Activated naive CD4-positive, alpha-beta T cell treated with anti-CD3 and anti-CD28 coated beads, Interleukin-2, amount 50 U/mL, for 72 hours (primary cell): ENCODE measurements around the gene FOXO1. TPM values are rescaled to one million over a fixed set of nuclear protein-coding genes. Genes with fewer than 3 reads are reported as not detected.
A peak's percentile ranks its signal among the peaks of the same experiment; 100 is the strongest.

ENCODE experiments used
- ATAC-seq, 2 donors: fragments of 150-1000 bp; cut with Tn5 transposase; 2 replicates each; pipeline ENCODE4 v1.10.0; 2021; ENCODE audit warnings: mild to moderate bottlenecking in 2 of 2, moderate library complexity in 2 of 2
- DNase-seq, 2 donors: peaks; one replicate each; pipeline ENCODE4 v3.0.0; 2021 to 2022; ENCODE audit warnings: low spot score in 2 of 2
- H3K27ac Mint-ChIP-seq, 2 donors: one replicate each; pipeline ENCODE4 v1.8.0; 2022; ENCODE audit warnings: mild to moderate bottlenecking in 2 of 2, mixed read lengths in 2 of 2
- H3K36me3 Mint-ChIP-seq, 2 donors: one replicate each; pipeline ENCODE4 v1.8.0; 2022; ENCODE audit warnings: mixed read lengths in 2 of 2
- H3K9me3 Mint-ChIP-seq, 2 donors: one replicate each; pipeline ENCODE4 v1.8.0; 2022; ENCODE audit warnings: mixed read lengths in 2 of 2
- total RNA-seq, 2 donors: library from RNA; stranded (reverse); gene quantifications; one replicate each; pipeline ENCODE4 v1.2.3, GENCODE V29; 2022

The FOXO1 gene
- total RNA-seq, 2 donors from 2014 or later, result 40.4 to 57.8 TPM

DNA sequence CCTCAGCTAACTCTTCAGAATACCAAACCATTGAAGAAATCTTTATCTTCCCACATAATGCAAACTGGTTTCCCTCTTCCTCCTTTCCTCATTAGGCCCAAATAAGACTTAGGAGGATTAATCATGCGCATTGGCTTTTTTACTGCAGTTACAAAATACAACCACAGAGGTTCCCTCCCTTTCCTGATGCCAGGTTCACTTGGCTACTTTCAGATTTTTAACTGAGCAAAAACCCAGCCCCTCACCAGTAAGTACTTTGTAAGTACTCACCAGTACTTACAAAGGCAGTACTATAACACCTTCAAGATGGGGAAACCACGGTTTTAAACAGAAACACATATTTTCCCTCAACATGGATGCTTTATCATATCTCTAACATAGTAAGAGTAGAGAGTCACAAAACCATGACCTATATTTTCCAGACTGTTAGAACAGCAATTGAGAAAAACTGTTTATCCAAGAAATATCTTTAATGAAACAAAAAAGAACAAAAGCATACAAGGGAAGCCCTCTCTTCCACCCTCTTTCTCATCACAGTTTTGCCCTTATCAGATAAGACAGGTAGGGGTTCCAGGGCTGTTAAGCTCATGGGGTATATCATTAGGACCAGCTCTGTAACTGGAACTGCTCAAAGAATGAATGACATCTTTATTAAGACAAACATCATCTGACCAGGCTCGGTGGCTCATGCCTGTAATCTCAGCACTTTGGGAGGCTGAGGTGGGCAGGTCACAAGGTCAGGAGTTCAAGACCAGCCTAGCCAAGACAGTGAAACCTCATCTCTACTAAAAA, 12.7 kb downstream of the FOXO1 start:
- Mint-ChIP-seq H3K27ac (peak overlapping the region; percentile 87 to 92), H3K36me3 (peaks cover 7 to 56% of the 10 kb centered on the region in 2 donors), H3K9me3 (peaks cover 3 to 19% of the 10 kb centered on the region in 2 donors)
- peak; percentile 86 to 93 for ATAC-seq
- no peak for DNase-seq

DNA sequence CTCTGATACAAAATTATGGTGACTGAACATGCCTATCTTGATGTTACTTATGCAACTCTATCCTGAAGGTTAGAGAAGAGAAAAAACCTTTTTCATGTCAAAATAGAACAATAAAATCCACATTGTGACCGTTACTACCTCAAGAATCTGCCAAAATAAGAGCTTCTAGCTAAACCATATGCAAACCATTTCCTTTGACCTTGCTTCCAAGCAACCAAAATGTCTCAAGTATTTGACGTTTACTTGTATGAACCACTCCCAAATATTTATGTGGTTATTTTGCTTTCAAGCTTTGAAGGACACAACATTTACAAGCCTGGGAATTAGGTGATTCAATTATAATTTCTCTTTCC, 13.9 kb downstream of the FOXO1 start:
- Mint-ChIP-seq H3K36me3 (peaks cover 0 to 45% of the 10 kb centered on the region in 2 donors), H3K9me3 (peaks cover 0 to 7% of the 10 kb centered on the region in 2 donors), H3K27ac (peak overlapping the region; percentile 87 to 92)
- DNase-seq (no peak), ATAC-seq (no peak)

DNA sequence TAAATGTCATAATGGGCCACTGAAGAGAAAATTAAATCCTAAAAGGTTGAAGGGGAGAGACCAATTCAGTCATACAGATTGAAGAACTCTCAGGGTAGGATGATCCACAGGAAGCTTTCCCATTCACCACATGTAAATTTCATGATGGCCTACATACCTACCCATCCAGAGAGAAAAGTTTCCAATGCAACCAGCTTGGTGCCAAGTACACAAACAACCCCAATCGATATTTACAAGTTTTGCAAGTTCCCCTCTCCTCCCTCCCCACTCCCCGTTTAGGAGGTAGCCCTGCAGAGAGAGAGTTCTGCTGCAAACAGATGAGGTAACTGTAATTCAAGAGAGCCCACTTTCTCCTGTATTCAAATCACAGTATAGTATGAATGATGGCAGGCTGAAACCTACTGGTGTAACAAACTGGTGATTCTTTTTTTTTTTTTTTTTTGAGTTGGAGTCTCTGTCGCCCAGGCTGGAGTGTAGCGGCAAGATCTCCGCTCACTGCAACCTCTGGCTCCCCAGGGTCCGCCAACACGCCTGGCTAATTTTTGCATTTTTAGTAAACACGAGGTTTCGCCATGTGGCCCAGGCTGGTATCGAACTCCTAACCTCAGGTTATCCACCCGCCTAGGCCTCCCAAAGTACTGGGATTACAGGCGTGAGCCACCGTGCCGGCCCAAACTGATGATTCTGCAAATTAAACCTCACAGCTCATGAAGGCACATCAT, 14.4 kb downstream of the FOXO1 start:
- Mint-ChIP-seq H3K9me3 (peaks cover 0 to 4% of the 10 kb centered on the region in 2 donors), H3K27ac (peak overlapping the region; percentile 87 to 92), H3K36me3 (peaks cover 0 to 39% of the 10 kb centered on the region in 2 donors)
- DNase-seq, result no peak
- ATAC-seq, result no peak

DNA sequence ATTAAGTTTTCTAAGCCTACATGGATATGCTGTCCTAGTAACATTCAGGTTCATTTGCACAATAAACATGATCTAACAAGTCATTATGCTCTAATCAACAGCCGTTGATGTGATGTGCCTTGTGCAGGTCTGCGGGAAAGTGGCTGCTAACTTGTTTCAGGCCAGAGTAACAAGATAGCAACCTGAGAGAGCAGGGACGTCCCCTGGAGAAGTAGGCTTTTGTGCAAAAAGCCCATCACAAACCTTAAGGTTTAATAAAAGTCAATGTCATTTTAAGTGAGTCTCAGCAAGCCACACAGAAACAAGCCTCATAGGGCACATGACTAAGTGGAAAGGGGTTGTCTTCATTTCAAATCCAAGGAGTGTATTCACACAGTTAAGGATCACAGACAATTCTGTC, 17.6 kb downstream of the FOXO1 start:
- H3K36me3 Mint-ChIP-seq, result peaks cover 0 to 39% of the 10 kb centered on the region in 2 donors
- peak overlapping the region in 1 of 2 donors; percentile 69 for H3K27ac Mint-ChIP-seq
- ATAC-seq (peak in 1 of 2 donors; percentile 43), DNase-seq (no peak)
- H3K9me3 Mint-ChIP-seq, result peaks cover 0 to 4% of the 10 kb centered on the region in 2 donors

DNA sequence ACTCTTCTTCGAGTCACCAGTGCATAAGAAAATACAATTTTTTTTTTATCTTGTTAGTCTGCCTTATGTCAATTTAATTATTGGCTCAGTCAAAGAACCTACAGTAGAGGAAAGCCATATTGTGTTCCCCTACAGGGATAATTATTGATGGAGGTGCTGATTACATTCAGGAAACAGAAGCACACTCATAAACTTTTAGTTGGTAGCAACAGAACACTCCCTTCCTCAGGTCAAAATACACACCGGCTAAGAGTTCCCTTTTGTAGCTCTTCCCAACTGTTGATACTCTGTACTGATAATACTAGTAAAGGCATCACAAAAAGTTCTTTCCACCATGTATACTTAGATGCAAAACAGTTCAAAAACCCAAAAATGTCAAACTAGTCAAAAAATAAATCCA, 18.4 kb downstream of the FOXO1 start:
- ATAC-seq (no peak), DNase-seq (no peak)
- Mint-ChIP-seq H3K27ac (peak overlapping the region; percentile 29 to 73), H3K36me3 (peaks cover 0 to 33% of the 10 kb centered on the region in 2 donors), H3K9me3 (peaks cover 0 to 4% of the 10 kb centered on the region in 2 donors)

DNA sequence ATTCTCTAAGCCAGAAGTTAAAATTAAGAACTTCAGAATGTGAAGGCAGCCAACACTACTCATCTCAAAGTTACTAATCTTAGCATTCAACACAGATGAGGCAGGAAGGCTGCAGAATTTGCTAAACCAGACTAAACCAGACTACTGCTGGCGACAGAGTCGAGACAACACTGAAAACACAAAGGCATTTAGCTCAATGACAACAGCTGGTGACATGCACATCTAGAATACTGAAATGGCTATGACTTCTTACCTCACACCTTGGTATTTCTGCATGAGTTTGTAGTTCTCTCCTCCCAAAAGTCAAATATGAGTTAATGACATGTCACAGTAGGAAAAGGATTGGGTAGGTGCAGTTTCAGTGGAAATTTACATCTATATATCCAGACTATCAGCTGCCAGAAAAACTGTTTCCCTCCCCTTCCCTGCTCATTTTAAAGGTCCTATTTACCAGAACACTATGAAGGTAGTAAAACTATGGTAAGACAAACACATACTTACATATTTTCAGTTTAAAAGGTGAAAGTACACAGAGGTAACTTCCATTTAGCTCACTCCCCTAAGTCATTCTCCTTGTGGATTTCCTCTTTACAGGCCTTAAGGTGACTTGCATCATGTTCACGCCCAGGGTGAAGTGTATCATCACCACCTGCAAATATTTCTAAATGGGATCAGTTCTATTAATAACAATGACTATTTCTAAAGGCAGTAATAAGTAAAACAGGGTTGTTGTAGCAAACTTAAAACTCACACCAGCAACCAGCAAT, 21.4 kb downstream of the FOXO1 start:
- H3K36me3 Mint-ChIP-seq, result peaks cover 0 to 22% of the 10 kb centered on the region in 2 donors
- H3K9me3 Mint-ChIP-seq, result no peaks in the 10 kb centered on the region
- peak overlapping the region; percentile 73 to 97 for H3K27ac Mint-ChIP-seq
- DNase-seq (no peak), ATAC-seq (peak; percentile 73 to 80)

DNA sequence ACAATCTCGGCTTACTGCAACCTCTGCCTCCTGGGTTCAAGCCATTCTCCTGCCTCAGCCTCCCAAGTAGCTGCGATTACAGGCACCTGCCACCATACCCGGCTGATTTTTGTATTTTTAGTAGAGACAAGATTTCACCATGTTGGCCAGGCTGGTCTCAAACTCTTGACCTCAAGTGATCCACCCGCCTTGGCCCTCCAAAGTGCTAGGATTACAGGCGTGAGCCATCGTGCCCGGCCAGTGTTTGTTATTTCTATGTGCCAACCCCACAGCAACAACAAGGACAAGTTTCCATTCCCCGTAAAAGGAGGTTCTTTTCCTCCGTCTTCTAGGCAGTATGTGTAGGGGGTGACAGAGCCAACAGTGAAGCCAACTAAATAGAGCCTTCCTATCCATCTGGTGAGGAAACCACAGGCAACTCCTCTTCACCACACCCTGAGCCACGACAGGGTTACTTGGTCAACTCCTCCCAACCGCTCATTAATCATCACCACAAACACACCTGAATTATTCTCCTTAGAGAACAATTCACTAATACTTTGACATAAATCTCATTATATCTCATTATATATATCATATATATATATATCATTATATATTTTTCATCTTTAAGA, 25.5 kb downstream of the FOXO1 start:
- peak in 1 of 2 donors; percentile 50 for ATAC-seq
- no peak for DNase-seq
- no peaks in the 10 kb centered on the region for H3K9me3 Mint-ChIP-seq
- H3K27ac Mint-ChIP-seq, result peak overlapping the region; percentile 60 to 85
- peaks cover 0 to 36% of the 10 kb centered on the region in 2 donors for H3K36me3 Mint-ChIP-seq

DNA sequence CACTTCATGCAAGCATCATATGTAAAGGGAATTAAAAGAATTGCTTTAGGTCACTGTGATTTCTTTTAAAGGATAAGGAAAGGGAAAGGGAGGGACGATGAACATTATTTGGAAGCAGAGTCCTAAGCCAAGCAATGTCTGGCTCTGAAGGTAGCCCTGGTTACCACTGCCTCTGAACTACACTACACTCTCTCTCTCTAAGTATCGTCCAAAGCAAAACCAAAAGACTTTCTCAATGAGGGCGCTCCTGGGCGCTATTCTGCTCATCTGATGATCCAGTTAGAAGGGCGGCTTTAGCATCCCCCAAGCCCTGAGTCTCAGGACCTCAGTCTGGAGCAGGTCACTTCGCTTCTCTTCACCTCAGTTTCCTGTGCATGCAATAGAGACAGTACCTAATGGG, 26.2 kb downstream of the FOXO1 start:
- no peak for DNase-seq
- ATAC-seq, result no peak
- Mint-ChIP-seq H3K36me3 (peaks cover 0 to 31% of the 10 kb centered on the region in 2 donors), H3K27ac (peak overlapping the region in 1 of 2 donors; percentile 81), H3K9me3 (no peaks in the 10 kb centered on the region)

DNA sequence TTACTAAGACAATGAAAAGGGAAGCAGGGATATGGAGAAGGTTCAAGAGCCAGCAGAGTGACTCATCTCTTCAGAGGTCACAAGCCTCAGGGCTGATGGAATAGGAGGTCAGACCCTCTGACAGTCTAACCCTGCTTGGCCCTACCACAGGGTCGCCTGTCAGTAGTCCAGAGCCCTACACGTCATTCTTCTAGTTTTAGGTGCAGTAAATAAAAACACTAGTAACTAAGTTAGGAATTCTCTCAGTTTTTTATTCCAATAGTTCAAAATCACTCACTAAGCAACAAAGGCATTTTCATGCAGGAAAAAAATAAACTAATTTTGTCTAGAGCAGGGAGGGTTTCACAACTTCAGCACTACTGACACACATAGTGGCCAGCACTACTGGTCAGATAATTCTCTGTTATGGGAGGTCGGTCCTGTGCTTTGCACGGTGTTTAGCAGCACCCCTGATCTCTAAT, 27.2 kb downstream of the FOXO1 start:
- Mint-ChIP-seq H3K36me3 (peaks cover 0 to 27% of the 10 kb centered on the region in 2 donors), H3K27ac (peak overlapping the region; percentile 70 to 81), H3K9me3 (no peaks in the 10 kb centered on the region)
- DNase-seq (no peak), ATAC-seq (peak in 1 of 2 donors; percentile 71)

DNA sequence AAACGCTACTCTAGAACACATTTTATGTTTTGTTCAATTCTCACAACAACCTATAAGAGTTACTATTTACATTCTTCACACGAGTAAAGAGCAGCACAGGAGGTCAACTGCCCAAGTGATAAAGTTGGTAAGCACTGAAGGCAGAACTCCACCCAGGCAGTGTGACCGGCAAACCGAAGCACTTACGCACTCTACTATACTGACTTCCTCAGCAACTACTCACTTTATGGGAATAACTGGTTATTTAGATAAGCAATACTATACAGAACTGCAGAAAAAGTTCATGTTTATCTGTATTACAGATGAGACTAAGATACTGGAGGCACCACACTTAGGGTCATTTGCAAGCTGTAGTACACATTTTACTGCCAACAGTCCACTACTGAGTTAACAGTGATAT, 28.8 kb downstream of the FOXO1 start:
- DNase-seq, result no peak
- no peaks in the 10 kb centered on the region for H3K9me3 Mint-ChIP-seq
- ATAC-seq, result no peak
- peak overlapping the region in 1 of 2 donors; percentile 20 for H3K27ac Mint-ChIP-seq
- H3K36me3 Mint-ChIP-seq, result peaks cover 0 to 33% of the 10 kb centered on the region in 2 donors

DNA sequence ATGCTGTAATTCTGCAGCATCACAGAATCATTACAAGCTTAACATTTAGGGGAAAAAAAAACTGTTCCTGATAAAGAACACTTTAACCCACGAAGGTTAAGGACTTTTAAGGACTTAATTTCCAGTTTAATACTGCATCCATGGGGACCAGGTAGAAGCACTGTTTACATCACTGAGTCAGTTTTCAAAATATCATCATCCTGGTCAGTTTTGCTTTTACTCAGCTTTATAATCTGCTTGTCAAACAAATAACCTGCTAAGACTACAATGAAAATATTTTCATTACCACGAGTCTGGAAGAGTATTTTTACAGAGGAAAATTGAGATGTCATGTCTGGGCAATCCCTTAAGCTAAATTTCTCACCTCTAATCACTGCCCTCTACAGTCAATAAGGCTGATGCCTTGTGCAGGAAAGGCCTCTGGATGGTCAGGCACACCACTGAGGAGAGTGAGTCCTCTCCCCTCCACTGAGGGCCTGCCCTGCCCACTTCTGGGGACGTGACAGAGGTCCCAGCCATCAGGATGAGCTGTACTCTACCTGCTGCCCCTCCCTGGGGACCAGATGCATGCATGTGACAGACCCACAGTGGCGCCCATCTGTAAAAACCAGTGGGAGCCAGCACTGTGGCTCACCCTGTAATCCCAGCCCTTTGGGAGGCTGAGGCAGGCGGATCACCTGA, 31.0 kb downstream of the FOXO1 start:
- DNase-seq (no peak), ATAC-seq (peak; percentile 54 to 65)
- H3K9me3 Mint-ChIP-seq, result no peaks in the 10 kb centered on the region
- peaks cover 6 to 46% of the 10 kb centered on the region in 2 donors for H3K36me3 Mint-ChIP-seq
- H3K27ac Mint-ChIP-seq, result peak overlapping the region; percentile 78 to 92

DNA sequence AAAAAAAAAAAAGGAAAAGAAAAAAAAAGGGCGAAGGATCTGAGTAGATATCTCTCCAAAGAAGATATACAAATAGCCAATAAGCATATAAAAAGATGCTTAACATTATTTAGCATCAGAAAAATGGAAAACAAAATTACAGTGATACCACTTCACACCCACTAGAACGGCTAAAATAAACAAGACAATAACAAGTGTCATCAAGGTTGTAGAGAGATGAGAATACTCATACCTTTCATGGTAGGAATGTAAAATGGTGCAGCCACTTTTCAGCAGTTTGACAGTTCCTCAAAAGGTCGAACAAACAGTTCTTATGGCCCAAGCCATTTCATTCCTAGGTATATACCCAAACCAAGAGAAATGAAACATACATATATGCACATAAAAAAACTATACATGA, 33.5 kb downstream of the FOXO1 start:
- H3K27ac Mint-ChIP-seq, result no peak overlapping the region
- H3K36me3 Mint-ChIP-seq, result peaks cover 12 to 44% of the 10 kb centered on the region in 2 donors
- no peak for DNase-seq
- no peaks in the 10 kb centered on the region for H3K9me3 Mint-ChIP-seq
- ATAC-seq, result no peak

DNA sequence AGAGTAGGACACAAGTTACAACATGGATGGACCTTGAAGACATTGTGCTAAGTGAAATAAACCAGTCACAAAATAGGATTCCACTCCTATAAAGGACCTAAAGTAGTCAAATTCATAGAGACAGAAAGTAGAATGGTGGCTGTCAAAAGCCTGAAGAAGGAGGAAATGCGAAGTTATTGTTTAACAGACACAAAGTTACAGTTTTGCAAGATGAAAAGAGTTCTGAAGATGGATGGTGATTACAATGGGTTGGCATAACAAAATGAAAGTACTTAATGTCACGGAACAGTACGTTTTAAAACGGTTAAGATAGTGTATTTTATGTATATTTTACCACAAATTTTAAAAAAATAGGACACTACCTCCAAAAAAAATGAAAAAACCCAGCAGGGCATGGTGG, 34.8 kb downstream of the FOXO1 start:
- no peak for ATAC-seq
- no peak for DNase-seq
- Mint-ChIP-seq H3K27ac (peak overlapping the region; percentile 50 to 88), H3K9me3 (no peaks in the 10 kb centered on the region), H3K36me3 (peaks cover 12 to 46% of the 10 kb centered on the region in 2 donors)

DNA sequence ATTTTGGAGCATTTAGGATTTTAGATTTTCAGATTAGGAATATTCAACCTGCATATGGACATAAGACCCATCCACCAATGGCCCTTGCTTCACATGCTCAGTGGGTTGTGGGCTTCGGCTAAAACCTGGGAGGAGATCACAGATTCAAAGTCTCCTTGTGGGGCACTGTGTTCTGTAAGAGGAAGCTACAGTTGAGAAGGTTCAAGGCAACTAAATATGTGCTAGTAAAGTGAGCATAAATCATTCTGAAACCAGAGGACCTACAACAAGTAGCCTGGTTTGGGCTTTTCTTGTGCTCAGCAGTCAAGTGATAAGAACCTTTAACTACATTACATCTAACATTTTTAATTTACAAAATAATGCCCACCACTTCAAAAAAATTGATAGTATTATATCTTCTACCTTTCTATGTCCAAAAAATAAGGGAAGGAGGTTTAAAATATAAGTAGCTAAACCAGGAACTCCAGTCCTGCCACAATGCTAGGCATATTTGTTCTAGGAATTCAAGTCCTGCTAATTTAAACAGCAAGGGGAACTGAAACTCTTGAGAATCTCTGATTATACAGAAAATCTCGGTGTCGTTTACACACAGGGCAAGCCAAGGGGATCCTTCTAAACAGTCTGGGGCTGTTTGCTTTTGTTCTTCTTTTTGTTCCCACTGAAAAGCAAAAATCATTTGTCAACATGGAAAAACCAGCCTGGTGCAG, 36.6 kb downstream of the FOXO1 start:
- Mint-ChIP-seq H3K36me3 (peaks cover 12 to 50% of the 10 kb centered on the region in 2 donors), H3K9me3 (no peaks in the 10 kb centered on the region), H3K27ac (peak overlapping the region in 1 of 2 donors; percentile 70)
- ATAC-seq, result peak in 1 of 2 donors; percentile 34
- DNase-seq, result no peak

DNA sequence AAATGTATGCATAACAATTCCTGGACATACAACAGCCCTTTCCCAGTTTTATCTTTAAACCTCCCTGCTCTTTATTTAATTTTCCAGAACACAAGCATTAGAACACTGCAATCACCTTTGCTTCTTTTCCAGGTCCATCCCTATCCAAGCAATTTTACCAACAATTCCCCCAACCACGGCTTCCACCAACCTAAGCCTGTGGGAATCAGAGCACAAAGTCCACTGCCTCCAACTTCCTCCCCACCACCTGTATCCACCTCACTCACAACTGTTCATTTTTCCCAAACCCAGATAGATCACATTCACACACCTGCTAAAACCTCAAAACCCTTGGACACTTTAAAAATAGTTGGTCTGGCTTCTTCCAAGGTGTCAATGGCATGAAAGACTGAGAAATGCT, 39.5 kb downstream of the FOXO1 start:
- H3K9me3 Mint-ChIP-seq, result no peaks in the 10 kb centered on the region
- peak overlapping the region in 1 of 2 donors; percentile 75 for H3K27ac Mint-ChIP-seq
- ATAC-seq, result no peak
- peaks cover 12 to 45% of the 10 kb centered on the region in 2 donors for H3K36me3 Mint-ChIP-seq
- DNase-seq, result no peak
